GM19467 (cell line): ENCODE results near the gene TAS2R20.
"Not testable (repeated sequence)": the region's sequence is repeated elsewhere in the genome, so short reads cannot be mapped to it uniquely, and the experiment has no call there.

ENCODE experiments used
- ATAC-seq: cut with Tn5 transposase; IDR thresholded peaks from one replicate; pipeline ENCODE4 v1.9.1; 2021; ENCODE audit warnings: mild to moderate bottlenecking, moderate library complexity; ENCODE audit not compliant: unreplicated experiment

The TAS2R20 gene

GRCh38 chr12:10998204-10998603, at the start of gene TAS2R20:
Gene TAS2R20, minus strand, starts transcription at chr12:10998304. Its CDS starts 429 bp downstream, at chr12:10997875.
- no peak for ATAC-seq

- ATAC-seq, result not testable (repeated sequence)
Measured at GRCh38 chr12:11041366-11041765, 43.3 kb upstream of the TAS2R20 start.

- no peak for ATAC-seq
Measured at GRCh38 chr12:11040162-11040561, 42.1 kb upstream of the TAS2R20 start.

- no peak for ATAC-seq
Measured at GRCh38 chr12:11039171-11039570, 41.1 kb upstream of the TAS2R20 start.

- ATAC-seq, result not testable (repeated sequence)
Measured at GRCh38 chr12:11033959-11034358, 35.9 kb upstream of the TAS2R20 start.

GRCh38 chr12:11031307-11031706, 33.2 kb upstream of the TAS2R20 start, which contains the start of gene TAS2R31:
Gene TAS2R31, minus strand, starts transcription at chr12:11031407. Its CDS starts 72 bp downstream, at chr12:11031335.
- no peak for ATAC-seq

- ATAC-seq, result no peak
Measured at GRCh38 chr12:11026118-11026517, 28.0 kb upstream of the TAS2R20 start.

GRCh38 chr12:11023387-11023786, 25.3 kb upstream of the TAS2R20 start:
- ATAC-seq, result no peak

GRCh38 chr12:11022520-11022919, 24.4 kb upstream of the TAS2R20 start, which contains the start of gene TAS2R19:
Gene TAS2R19, minus strand, starts transcription at chr12:11022620. Its CDS starts 49 bp downstream, at chr12:11022571.
- no peak for ATAC-seq

- ATAC-seq, result no peak
Measured at GRCh38 chr12:11016937-11017336, 18.8 kb upstream of the TAS2R20 start.

- no peak for ATAC-seq
Measured at GRCh38 chr12:11015775-11016430, 17.8 kb upstream of the TAS2R20 start.

GRCh38 chr12:11014234-11014633, 16.1 kb upstream of the TAS2R20 start:
- ATAC-seq, result no peak

GRCh38 chr12:11007608-11008007, 9.5 kb upstream of the TAS2R20 start:
- no peak for ATAC-seq

GRCh38 chr12:10994307-10994706, 3.8 kb downstream of the TAS2R20 start:
- ATAC-seq, result no peak

GRCh38 chr12:10989107-10989506, 9.0 kb downstream of the TAS2R20 start:
- no peak for ATAC-seq

- ATAC-seq, result no peak
Measured at GRCh38 chr12:10986812-10987211, 11.3 kb downstream of the TAS2R20 start, which contains the start of gene TAS2R50. Gene TAS2R50, minus strand, starts transcription at chr12:10986912. Its CDS starts 52 bp downstream, at chr12:10986860.

GRCh38 chr12:10982244-10982643, 15.9 kb downstream of the TAS2R20 start:
- ATAC-seq, result no peak

- ATAC-seq, result no peak
Measured at GRCh38 chr12:10974965-10975364, 23.1 kb downstream of the TAS2R20 start.

GRCh38 chr12:10968765-10969456, 29.2 kb downstream of the TAS2R20 start:
- no peak for ATAC-seq

GRCh38 chr12:10967409-10967808, 30.7 kb downstream of the TAS2R20 start:
- no peak for ATAC-seq

- ATAC-seq, result no peak
Measured at GRCh38 chr12:10966314-10966713, 31.8 kb downstream of the TAS2R20 start.

- ATAC-seq, result no peak
Measured at GRCh38 chr12:10965476-10965875, 32.6 kb downstream of the TAS2R20 start.
